H1 (cell line): ENCODE measurements around the gene NDUFAF8.

ENCODE experiments used
- CTCF ChIP-seq, 3 experiments: IDR thresholded peaks; 1 replicate in 2 of 3; 2 replicates in 1 of 3; pipeline versions ENCODE4 v1.5.1 to v1.6.1; 2011; ENCODE audit warnings: low read length in 3 of 3, mild to moderate bottlenecking in 3 of 3, inconsistent platforms in 2 of 3, low read depth in 1 of 3, moderate library complexity in 1 of 3; ENCODE audit not compliant: insufficient read depth in 1 of 3; ENCODE audit errors: control extremely low read depth in 1 of 3
- EP300 ChIP-seq, 2 experiments: IDR thresholded peaks; 1 replicate in 1 of 2; 2 replicates in 1 of 2; pipeline ENCODE4 v1.6.1; 2011 to 2012; ENCODE audit warnings: low read depth in 2 of 2, low read length in 2 of 2, mild to moderate bottlenecking in 2 of 2, borderline replicate concordance in 1 of 2, inconsistent platforms in 1 of 2, moderate library complexity in 1 of 2
- GABPA ChIP-seq: IDR thresholded peaks from 2 replicates; pipeline ENCODE4 v1.6.1; 2011; ENCODE audit warnings: mild to moderate bottlenecking, low read length, moderate library complexity, borderline replicate concordance; ENCODE audit not compliant: insufficient read depth
- JUND ChIP-seq: IDR thresholded peaks from 2 replicates; pipeline ENCODE4 v1.6.1; 2011; ENCODE audit warnings: mild to moderate bottlenecking, improper control_type of control experiment, low read length
- POLR2AphosphoS5 ChIP-seq: IDR thresholded peaks from 2 replicates; pipeline ENCODE4 v1.6.1; 2011; ENCODE audit warnings: low read depth, low read length
- USF2 ChIP-seq: IDR thresholded peaks from 2 replicates; pipeline ENCODE4 v1.6.1; 2011; ENCODE audit warnings: low read length, improper control_type of control experiment

DNA sequence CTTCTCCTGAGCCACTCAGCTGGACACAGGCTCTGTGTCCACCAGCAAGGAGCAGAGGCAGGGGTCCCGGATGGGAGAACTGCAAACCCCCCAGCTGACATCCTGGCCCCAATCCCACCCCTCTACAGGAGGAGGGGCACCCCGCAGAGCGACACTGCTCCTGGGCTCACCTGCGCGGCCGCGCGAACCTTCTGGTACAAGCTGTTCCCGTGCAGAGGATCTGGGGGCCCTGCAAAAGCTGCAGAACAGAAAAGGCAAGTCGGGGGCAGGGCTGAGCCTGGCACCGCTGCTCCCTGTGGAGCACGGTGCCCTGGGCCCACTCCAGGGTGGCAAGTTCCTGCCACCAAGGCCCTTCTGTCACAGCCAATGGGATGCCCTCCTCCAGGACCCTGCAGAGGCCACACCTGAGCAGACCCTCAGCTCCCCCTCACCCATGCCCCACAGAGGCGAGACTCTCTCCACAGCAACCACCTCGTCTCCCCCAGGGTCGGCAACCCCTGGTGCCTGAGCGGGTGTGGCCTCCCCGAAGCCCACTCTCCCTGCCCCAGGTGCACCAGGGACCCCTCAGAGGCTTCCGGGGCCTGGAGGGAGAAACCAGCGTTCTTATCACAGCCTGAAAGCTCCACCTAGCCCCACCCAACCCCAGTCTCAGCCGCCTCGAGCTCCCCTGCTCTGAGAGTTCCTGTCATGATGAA, 5.2 kb upstream of the NDUFAF8 start:
- TF ChIP-seq JUND (no peak), CTCF (IDR thresholded peaks at IDR 0.05; ENCODE audit: control extremely low read depth in 1 of 3, insufficient read depth in 1 of 3, low read depth in 1 of 3, low read length in 3 of 3) (no peak), GABPA (no peak), EP300 (IDR thresholded peaks at IDR 0.05; ENCODE audit: borderline replicate concordance in 1 of 2, low read depth in 2 of 2, low read length in 2 of 2) (no peak), POLR2AphosphoS5 (no peak), USF2 (no peak)
